GM21381 (cell line): ENCODE results near the gene SPATA24.
A peak's percentile ranks its signal among the peaks of the same experiment; 100 is the strongest.
"Not testable (repeated sequence)": the region's sequence is repeated elsewhere in the genome, so short reads cannot be mapped to it uniquely, and the experiment has no call there.

Experiments
- ATAC-seq: cut with Tn5 transposase; IDR thresholded peaks from one replicate; pipeline ENCODE4 v1.9.1; 2021; ENCODE audit warnings: mild to moderate bottlenecking, moderate library complexity; ENCODE audit not compliant: unreplicated experiment

The SPATA24 gene

GRCh38 chr5:139417214-139417613, 13.3 kb upstream of the SPATA24 start:
- ATAC-seq, result no peak

DNA sequence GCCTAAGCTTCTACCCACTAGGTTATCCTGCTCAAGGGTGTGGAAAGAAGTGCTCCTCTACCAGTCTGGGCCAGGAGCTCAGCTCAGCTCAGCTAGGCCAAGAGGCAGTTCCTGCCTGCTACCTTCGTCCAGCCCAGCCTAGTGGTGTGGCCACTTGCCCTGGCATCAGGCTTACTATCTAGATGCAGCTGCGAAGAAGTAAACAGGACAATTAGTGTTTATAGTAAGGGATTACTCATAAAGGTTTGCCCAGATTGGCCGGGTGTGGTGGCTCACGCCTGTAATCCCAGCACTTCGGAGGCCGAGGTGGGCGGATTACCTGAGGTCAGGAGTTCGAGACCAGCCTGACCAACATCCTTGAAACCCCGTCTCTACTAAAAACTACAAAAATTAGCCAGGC, 12.8 kb upstream of the SPATA24 start:
- ATAC-seq, result no peak

- no peak for ATAC-seq
Measured at GRCh38 chr5:139415869-139416268, 12.0 kb upstream of the SPATA24 start.

- no peak for ATAC-seq
Measured at GRCh38 chr5:139415221-139415861, 11.5 kb upstream of the SPATA24 start.

DNA sequence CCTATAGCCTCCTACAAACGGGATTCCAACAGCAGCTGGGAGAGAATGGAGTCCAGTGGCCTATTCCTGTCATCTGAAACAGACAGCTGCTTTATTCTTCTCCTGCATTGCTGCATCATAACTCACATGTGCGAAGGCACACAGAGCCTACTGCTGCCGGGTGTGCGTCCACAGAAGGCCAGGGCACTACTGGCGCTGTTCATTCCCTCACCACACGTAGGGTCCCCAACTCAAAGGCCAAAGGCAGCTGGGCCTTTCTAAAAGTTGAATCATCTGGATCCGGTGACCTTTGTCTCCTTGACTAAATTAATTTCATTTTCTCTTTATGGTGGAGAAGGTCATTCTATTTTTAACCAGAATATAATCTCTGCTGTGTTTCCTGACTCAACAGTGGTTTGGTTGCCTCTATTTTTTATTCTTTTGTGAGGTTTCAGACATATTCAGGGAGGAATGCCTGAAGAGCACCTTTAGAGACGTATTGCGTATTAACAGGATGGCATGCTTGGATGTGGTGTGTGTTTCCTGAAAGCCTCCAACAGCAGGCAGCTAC, 10.8 kb upstream of the SPATA24 start:
- ATAC-seq, result no peak

GRCh38 chr5:139413963-139414362, 10.1 kb upstream of the SPATA24 start:
- ATAC-seq, result no peak

DNA sequence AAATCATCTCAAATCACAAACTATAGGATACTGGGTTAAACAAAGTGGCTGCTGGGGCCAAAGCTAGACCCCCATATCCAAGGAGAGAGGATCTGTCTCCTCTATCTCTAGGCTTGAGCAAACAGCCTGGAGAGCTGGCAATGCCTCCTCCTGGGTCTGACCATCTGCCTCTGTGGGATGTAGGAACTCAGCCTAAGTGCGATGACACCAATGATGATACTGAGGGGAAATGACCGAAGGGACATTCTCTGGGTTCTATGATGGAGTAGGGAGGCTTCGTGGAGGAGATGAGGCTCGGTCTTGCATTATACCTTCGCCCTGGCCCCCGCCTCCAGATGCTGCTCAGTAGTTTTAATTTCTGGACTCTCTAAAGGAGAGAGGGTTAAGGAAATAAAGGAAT, 9.3 kb upstream of the SPATA24 start:
- no peak for ATAC-seq

DNA sequence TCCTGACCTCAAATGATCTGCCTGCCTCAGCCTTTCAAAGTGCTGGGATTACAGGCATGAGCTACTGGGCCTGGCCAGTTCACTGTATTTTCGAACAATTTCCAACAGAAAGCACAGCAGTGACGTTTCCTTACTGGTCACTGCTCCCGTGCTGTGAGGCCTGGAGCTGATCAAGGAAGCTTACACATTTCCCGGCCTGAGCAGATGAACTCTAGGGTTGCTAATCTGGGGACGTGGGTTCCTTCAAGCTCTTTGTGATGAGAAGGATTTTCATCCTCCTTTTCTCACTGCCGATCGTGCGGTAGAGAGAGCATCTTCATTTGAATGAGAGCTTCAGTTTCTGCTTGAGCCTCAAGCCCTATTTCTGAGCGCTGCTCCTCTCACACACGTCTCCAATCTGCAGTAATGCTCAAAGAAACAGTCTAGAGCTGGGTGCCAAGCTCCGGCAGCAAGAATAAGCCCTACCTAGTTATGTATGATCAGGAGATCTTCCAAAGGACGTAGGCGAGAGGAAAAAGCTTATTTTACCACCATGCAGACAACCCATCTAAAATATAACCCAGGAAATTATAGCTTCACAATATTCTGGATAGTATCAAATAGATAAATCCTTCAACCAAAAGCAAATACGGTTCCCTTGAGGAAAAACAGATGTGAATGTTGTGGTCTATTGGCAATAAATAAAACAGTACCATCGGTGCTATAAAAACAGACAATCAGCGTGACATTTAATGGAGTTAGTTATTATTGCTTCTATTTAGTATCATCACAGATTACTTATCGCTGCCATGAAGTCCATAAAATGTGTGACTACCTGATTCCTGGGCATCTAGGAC, 7.3 kb upstream of the SPATA24 start:
- no peak for ATAC-seq

GRCh38 chr5:139410121-139410992, 6.5 kb upstream of the SPATA24 start:
- no peak for ATAC-seq

- ATAC-seq, result not testable (repeated sequence)
Measured at GRCh38 chr5:139409116-139409515, 5.2 kb upstream of the SPATA24 start.

DNA sequence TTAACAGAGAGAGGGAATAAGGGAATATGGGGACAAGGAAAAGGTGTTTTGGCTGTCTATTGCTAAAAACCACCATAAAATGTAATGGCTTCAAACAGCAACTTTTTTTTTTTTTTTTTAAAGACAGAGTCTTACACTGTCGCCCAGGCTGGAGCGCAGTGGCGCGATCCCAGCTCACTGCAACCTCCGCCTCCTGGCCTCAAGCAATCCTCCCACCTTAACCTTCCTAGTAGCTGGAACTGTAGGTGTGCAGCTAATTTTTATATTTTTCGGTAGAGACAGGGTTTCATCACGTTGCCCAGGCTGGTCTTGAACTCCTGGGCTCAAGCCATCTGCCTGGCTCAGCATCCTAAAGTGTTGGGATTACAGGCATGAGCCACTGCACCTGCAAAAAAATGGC, 4.3 kb upstream of the SPATA24 start:
- ATAC-seq, result no peak

- ATAC-seq, result no peak
Measured at GRCh38 chr5:139407517-139407916, 3.6 kb upstream of the SPATA24 start.

GRCh38 chr5:139406963-139407362, 3.1 kb upstream of the SPATA24 start:
- ATAC-seq, result no peak

- ATAC-seq, result no peak
Measured at GRCh38 chr5:139404484-139404840, 573 bp upstream of the SPATA24 start.

DNA sequence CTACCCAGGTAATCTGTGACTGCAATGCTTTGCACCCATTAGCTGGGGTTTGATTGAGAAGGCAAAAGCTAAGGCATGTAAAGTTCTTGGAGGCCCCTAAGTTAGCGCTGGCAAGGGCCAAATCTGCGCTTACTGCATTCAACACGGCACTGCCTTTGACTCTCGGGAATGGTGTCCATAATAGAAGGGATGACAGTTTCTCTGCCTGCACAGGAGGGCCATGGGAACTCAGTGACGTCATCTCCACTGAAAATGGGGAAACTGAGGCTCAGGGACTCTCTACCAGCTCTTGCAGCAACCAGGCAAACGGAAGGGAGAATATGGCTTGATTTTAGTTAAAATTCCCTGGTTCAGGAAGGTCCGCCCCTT, 487 bp downstream of the SPATA24 start:
- ATAC-seq, result no peak

- no peak for ATAC-seq
Measured at GRCh38 chr5:139402561-139403158, 1.2 kb downstream of the SPATA24 start.

- ATAC-seq, result no peak
Measured at GRCh38 chr5:139401546-139401945, 2.3 kb downstream of the SPATA24 start.

DNA sequence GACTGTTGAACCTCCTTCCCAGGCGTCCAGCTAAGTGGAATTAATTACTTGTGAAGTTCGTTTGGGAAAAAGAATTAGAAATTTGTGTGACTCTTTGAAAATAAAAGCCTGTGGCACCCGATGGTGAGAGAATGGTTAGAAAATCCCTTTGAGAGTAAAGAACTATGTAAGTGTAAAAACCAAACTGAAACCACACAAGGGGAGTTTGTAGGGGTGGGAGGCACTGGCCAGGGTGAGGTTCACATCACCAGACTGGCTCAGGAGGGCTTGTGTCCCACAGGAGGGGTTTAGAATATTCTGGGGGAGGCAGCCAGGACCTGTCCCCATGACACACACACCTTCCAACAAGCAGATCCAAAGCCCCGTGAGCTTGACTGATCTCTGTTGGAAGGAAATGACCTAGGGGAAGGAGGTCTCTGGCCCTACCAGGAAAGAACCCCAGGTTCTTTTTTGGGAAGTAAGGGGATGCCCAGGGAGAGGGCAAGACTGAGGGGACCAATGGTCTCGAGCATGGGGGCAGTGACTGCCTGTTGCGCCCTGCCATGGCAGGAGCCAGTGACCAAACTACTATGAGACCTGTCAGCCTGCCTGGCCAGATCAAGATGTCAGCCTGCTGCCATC, 4.3 kb downstream of the SPATA24 start:
- ATAC-seq, result peak; percentile 32

DNA sequence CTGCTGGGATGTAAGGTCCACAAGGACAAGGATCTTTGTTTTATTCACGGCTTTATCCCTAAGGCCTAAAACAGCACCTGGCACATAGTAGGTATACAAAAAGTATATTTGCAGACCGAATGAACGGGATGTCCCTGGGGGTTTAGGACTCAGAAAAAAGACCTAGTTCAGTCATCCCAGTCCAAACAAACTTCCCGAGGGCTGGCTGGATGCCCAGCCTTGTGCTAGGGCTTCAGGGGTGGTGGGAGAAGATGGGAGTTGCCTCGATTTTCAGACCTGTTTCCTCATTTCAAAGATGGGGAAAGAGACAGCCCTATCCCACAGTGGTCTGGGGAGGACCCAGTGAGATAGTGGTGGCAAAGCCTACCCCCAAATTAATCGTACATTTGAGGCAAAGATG, 6.0 kb downstream of the SPATA24 start:
- ATAC-seq, result no peak

- no peak for ATAC-seq
Measured at GRCh38 chr5:139396691-139397090, 7.2 kb downstream of the SPATA24 start.
